Measurements from ENCODE around the gene CLDN5.

DNA sequence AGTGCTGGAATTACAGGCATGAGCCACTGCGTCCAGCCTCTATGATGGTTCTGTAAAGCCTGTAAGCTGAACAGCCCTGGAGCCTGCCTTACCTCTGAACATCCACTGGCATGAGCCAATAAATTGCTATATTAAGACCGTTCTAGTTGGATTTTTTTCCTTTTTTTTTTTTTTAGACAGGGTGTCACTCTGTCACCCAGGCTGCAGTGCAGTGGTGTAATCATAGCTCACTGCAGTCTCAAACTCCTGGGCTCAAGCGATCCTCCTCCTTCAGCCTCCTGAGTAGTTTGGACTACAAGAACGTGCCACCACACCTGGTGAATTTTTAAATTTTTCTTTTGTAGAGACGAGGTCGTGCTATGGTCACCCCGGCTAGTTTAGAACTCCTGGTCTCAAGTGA is 26.2 kb upstream of the CLDN5 start:
- TF ChIP-seq KLF1 (tag by site-specific recombination; IDR thresholded peaks at IDR 0.05), result no peak
- no peak for TF ChIP-seq ZNF510 (tag by site-specific recombination; IDR thresholded peaks at IDR 0.05; ENCODE audit: insufficient replicate concordance)
- TF ChIP-seq ZBTB8A (tag by site-specific recombination; IDR thresholded peaks at IDR 0.05), result no peak
- TF ChIP-seq, protein P1, sequence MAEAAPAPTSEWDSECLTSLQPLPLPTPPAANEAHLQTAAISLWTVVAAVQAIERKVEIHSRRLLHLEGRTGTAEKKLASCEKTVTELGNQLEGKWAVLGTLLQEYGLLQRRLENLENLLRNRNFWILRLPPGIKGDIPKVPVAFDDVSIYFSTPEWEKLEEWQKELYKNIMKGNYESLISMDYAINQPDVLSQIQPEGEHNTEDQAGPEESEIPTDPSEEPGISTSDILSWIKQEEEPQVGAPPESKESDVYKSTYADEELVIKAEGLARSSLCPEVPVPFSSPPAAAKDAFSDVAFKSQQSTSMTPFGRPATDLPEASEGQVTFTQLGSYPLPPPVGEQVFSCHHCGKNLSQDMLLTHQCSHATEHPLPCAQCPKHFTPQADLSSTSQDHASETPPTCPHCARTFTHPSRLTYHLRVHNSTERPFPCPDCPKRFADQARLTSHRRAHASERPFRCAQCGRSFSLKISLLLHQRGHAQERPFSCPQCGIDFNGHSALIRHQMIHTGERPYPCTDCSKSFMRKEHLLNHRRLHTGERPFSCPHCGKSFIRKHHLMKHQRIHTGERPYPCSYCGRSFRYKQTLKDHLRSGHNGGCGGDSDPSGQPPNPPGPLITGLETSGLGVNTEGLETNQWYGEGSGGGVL (tag by site-specific recombination; IDR thresholded peaks at IDR 0.05), result no peak
- TF ChIP-seq, protein P2, sequence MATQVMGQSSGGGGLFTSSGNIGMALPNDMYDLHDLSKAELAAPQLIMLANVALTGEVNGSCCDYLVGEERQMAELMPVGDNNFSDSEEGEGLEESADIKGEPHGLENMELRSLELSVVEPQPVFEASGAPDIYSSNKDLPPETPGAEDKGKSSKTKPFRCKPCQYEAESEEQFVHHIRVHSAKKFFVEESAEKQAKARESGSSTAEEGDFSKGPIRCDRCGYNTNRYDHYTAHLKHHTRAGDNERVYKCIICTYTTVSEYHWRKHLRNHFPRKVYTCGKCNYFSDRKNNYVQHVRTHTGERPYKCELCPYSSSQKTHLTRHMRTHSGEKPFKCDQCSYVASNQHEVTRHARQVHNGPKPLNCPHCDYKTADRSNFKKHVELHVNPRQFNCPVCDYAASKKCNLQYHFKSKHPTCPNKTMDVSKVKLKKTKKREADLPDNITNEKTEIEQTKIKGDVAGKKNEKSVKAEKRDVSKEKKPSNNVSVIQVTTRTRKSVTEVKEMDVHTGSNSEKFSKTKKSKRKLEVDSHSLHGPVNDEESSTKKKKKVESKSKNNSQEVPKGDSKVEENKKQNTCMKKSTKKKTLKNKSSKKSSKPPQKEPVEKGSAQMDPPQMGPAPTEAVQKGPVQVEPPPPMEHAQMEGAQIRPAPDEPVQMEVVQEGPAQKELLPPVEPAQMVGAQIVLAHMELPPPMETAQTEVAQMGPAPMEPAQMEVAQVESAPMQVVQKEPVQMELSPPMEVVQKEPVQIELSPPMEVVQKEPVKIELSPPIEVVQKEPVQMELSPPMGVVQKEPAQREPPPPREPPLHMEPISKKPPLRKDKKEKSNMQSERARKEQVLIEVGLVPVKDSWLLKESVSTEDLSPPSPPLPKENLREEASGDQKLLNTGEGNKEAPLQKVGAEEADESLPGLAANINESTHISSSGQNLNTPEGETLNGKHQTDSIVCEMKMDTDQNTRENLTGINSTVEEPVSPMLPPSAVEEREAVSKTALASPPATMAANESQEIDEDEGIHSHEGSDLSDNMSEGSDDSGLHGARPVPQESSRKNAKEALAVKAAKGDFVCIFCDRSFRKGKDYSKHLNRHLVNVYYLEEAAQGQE (tag by site-specific recombination; IDR thresholded peaks at IDR 0.05), result no peak
- TF ChIP-seq ZNF324 (tag by site-specific recombination; IDR thresholded peaks at IDR 0.05), result no peak
- no peak for TF ChIP-seq MEIS1 (CRISPR knock-in tag; IDR thresholded peaks at IDR 0.05; ENCODE audit: borderline replicate concordance)
- TF ChIP-seq, protein P3, sequence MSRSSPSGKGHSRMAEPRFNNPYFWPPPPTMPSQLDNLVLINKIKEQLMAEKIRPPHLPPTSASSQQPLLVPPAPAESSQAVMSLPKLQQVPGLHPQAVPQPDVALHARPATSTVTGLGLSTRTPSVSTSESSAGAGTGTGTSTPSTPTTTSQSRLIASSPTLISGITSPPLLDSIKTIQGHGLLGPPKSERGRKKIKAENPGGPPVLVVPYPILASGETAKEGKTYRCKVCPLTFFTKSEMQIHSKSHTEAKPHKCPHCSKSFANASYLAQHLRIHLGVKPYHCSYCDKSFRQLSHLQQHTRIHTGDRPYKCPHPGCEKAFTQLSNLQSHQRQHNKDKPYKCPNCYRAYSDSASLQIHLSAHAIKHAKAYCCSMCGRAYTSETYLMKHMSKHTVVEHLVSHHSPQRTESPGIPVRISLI (tag by site-specific recombination; IDR thresholded peaks at IDR 0.05), result no peak
